ENCODE results near the gene BAZ2B. TPM values are rescaled to one million over a fixed set of nuclear protein-coding genes. Genes with fewer than 3 reads are reported as not detected.

The BAZ2B gene
- total RNA-seq, 1 donor from 2014 or later, result 45.0 TPM

- no peaks in the 10 kb centered on the region for H3K36me3 ChIP-seq (ENCODE audit: control insufficient read depth, insufficient read depth, low read length)
- H3K4me3 ChIP-seq (ENCODE audit: low read depth, low read length), result no peak overlapping the region
- H3K27me3 ChIP-seq (ENCODE audit: control insufficient read depth, insufficient read depth, low read length), result no peaks in the 10 kb centered on the region
- no peak for TF ChIP-seq CTCF (IDR thresholded peaks at IDR 0.05; ENCODE audit: insufficient read depth, low read length, poor library complexity, severe bottlenecking)
- DNase-seq (ENCODE audit: low read depth), result no peak
Measured at GRCh38 chr2:159287733-159288132, 328.6 kb downstream of the BAZ2B start.

GRCh38 chr2:159286709-159287441, 329.5 kb downstream of the BAZ2B start:
- Histone ChIP-seq H3K36me3 (ENCODE audit: control insufficient read depth, insufficient read depth, low read length) (no peaks in the 10 kb centered on the region), H3K4me3 (ENCODE audit: low read depth, low read length) (peak overlapping the region; percentile 55), H3K27me3 (ENCODE audit: control insufficient read depth, insufficient read depth, low read length) (no peaks in the 10 kb centered on the region)
- no peak for TF ChIP-seq CTCF (IDR thresholded peaks at IDR 0.05; ENCODE audit: insufficient read depth, low read length, poor library complexity, severe bottlenecking)
- peak; percentile 63 for DNase-seq (ENCODE audit: low read depth)

- H3K36me3 ChIP-seq (ENCODE audit: control insufficient read depth, insufficient read depth, low read length), result no peaks in the 10 kb centered on the region
- peak; percentile 34 for DNase-seq (ENCODE audit: low read depth)
- no peaks in the 10 kb centered on the region for H3K27me3 ChIP-seq (ENCODE audit: control insufficient read depth, insufficient read depth, low read length)
- TF ChIP-seq CTCF (IDR thresholded peaks at IDR 0.05; ENCODE audit: insufficient read depth, low read length, poor library complexity, severe bottlenecking), result no peak
- peak within 1 kb of the TSS; percentile 55 for H3K4me3 ChIP-seq (ENCODE audit: low read depth, low read length)
Measured at GRCh38 chr2:159285929-159286708, 330.2 kb downstream of the BAZ2B start, which contains the start of gene WDSUB1. Gene WDSUB1 (minus strand): TSS chr2:159286703. CDS start chr2:159283069, 3,634 bp downstream.

- TF ChIP-seq CTCF (IDR thresholded peaks at IDR 0.05; ENCODE audit: insufficient read depth, low read length, poor library complexity, severe bottlenecking), result no peak
- Histone ChIP-seq H3K27me3 (ENCODE audit: control insufficient read depth, insufficient read depth, low read length) (no peaks in the 10 kb centered on the region), H3K4me3 (ENCODE audit: low read depth, low read length) (peak overlapping the region; percentile 55), H3K36me3 (ENCODE audit: control insufficient read depth, insufficient read depth, low read length) (no peaks in the 10 kb centered on the region)
- no peak for DNase-seq (ENCODE audit: low read depth)
Measured at GRCh38 chr2:159285433-159285832, 330.9 kb downstream of the BAZ2B start.

GRCh38 chr2:159283529-159283928, 332.8 kb downstream of the BAZ2B start:
- DNase-seq (ENCODE audit: low read depth), result no peak
- H3K4me3 ChIP-seq (ENCODE audit: low read depth, low read length), result no peak overlapping the region
- no peaks in the 10 kb centered on the region for H3K27me3 ChIP-seq (ENCODE audit: control insufficient read depth, insufficient read depth, low read length)
- TF ChIP-seq CTCF (IDR thresholded peaks at IDR 0.05; ENCODE audit: insufficient read depth, low read length, poor library complexity, severe bottlenecking), result no peak
- no peaks in the 10 kb centered on the region for H3K36me3 ChIP-seq (ENCODE audit: control insufficient read depth, insufficient read depth, low read length)

Measured in kidney epithelial cell (primary cell).